GM18526 (cell line): ENCODE measurements around the gene PFKFB3.

ENCODE experiments used
- POLR2A ChIP-seq: IDR thresholded peaks from 3 replicates; pipeline ENCODE4 v1.6.1; 2011; ENCODE audit not compliant: insufficient read length; ENCODE audit errors: extremely low read depth

PFKFB3 gene

DNA sequence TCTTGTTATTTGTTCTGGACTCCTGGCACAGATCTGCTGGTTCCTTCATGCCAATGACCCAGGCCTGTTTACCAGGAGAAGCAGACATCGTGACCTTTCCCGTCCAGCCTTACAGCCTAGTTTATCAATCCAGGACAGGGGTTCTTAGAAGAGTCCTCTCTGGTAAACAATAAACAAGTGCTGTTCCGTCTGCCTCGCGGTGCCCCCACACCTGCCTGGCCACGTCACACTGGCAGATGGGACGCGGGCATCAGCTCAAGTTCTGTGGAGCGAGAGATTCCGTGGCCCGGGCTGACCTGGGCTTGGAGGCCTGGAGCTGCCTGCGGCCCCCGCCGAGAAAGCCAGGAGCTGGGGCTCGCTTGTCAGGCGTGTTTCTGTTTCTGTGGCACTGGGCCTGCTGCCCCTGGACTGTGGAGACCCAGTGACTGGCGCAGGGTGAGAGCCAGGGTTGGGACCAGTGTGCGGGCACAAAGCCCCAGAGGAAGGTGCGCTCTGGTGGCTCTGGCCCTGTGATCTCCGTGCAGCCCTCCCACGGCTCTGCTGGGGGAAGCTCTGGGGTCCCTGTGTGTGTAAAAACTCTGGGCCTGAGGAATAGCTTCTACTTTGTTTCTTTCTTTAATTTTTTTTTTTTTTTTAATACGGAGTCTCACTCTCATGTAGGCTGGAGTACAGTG is 28.4 kb upstream of the PFKFB3 start:
- TF ChIP-seq POLR2A = no peak

DNA sequence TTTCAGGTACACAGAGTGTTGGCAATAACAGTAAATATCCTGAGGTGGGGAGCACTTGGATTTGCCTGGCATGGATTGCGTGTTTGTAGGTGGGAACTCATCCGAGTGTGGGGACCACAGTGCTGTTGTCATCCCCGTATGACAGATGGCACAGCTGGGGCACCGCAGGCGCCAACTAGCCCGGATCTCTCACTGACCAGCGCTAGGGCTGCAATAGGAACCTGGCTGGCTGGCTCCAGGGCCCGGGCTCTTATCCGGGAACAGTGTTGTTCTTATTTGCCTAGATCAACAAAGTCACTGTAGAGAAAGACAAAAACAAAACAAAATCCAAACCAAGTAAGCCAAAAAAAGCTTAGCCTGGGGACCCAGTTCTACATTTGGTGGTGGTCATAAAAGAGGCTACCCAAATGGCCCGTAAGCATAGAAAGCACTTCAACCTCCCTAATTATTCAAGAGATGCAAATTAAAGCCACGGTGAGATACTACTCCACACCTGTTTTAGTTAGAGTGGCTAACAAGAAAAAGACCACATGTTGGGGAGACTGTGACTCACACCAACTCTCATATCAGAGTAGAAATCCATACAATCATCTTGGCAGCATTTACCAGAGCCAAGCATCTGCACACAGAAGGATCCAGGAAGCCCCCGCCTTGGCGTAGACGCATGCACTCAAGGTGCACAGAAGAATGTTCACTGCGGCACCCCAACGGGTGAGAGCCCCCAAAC is 27.2 kb upstream of the PFKFB3 start:
- no peak for TF ChIP-seq POLR2A

DNA sequence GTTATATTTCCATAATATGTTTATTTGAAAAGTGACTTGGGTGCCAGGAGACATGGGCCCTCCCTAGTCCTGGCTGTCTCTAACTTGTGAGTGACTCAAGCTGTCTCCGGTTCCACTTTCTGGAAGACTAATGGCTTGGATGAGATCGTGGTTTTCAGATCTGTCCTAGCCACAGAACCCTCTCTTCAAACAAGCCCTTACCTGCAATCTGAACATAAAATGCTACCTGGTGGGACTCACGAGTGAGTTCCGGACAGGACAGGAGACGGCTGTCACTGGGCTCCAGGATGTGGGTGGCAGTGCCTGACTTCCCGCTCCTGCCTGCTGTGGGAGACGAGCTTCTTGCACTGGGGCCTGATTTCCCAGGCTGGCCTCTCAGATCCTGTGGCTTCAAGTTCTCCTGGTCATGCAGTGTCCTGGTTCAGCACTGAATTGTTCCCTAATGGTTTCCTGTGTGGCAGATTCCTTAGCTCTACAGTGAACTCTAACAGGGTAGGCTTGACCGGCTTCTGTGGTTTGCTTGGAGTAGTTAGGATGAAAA is 26.0 kb upstream of the PFKFB3 start:
- no peak for TF ChIP-seq POLR2A

DNA sequence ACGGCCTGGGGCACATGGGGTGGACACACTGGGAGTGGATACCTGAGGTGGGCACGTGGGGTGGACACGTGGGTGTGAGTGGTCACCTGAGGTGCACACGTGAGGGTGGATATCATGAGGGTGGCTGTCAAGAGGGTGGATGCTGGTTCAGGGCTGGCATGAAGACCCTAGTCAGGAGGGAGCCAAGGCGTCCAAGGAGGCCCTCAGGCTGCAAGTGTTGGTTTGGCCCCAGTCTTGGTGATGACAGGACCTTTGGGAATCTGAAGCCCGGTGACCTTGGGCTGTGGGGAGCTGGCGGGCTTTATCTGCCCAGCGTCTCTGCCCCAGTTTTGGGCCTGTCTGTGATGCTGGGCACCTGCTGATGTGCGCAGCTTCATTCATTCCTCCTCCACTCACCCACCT is 24.9 kb upstream of the PFKFB3 start:
- TF ChIP-seq POLR2A = no peak

DNA sequence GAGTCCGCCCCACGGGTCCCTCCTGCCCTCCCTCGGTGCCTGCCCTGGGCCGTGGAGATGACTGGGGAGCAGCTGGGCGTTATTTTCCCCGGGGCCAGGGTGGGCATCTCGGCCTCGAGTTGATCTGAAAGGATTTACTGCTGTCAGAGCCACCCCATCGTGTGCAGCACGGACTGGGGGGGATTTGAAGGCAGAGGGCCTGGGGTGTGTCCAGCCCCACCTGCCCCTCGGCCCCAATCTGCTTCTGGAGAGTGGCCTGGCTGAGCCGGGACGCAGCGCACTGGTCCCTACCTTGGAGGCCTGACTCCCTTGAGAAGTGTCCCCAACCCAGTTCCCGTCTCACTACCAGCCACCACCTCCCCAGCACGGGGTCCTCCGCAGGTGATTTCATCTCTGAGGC is 24.2 kb upstream of the PFKFB3 start:
- TF ChIP-seq POLR2A = no peak

DNA sequence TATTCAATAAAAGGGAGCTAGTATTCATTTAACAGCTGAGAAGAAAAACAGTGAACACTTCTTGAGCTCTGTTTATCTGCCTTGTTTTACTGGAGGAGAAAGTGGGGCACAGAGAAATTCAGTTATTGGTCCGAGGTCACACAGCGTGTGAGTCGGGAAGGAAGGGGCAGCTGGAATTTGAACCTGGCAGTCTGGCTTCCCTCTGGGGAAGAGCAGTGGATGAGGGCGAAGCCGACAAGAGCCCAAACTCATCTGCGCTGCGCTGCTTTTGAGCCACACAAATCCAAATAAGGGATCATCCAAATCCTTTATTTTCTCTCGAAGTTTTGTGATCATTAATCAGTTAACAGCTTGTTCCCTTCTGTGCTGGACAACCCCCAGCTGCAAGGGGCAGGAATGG is 23.7 kb upstream of the PFKFB3 start:
- TF ChIP-seq POLR2A = no peak

DNA sequence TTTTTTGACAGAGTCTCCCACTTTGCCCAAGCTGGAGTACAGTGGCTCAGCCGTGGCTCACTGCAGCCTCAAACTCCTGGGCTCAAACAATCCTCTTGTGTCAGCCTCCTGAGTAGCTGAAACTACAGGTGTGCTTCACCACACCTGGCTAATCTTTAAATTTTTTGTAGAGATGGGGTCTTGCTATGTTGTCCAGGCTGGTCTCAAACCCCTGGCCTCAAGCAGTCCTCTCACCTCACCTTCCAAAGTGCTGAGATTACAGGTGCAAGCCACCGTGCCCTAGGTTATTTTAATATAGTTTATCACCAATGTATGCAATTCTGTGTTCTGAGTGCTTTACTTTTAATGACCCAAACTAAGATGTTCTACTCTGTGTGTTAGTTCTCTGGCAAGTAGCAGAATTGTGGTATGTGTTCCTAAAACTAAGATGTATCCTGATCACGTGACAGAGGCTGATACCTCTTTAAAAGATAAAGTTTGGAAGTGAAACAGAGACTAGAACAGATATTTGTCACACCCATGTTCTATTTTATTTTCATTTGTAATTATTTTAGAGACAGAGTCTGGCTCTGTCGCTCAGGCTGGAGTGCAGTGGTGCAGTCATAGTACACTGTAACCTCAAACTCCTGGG is 22.1 kb upstream of the PFKFB3 start:
- no peak for TF ChIP-seq POLR2A

DNA sequence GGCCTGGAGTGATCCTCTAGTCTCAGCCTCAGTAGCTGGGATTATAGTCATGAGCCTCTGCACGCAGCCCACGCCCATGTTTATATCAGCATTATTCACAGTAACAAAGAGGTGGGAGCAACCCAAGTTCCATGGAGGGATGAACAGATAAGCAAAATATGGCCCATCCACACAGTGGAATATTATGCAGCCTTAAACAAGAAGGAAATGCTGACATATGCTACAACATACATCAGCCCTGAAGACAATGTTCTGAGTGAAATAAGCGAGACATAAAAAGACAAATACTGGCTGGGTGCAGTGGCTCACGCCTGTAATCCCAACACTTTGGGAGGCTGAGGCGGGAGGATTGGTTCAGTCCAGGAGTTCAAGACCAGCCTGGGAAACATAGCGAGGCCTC is 21.5 kb upstream of the PFKFB3 start:
- TF ChIP-seq POLR2A = no peak

DNA sequence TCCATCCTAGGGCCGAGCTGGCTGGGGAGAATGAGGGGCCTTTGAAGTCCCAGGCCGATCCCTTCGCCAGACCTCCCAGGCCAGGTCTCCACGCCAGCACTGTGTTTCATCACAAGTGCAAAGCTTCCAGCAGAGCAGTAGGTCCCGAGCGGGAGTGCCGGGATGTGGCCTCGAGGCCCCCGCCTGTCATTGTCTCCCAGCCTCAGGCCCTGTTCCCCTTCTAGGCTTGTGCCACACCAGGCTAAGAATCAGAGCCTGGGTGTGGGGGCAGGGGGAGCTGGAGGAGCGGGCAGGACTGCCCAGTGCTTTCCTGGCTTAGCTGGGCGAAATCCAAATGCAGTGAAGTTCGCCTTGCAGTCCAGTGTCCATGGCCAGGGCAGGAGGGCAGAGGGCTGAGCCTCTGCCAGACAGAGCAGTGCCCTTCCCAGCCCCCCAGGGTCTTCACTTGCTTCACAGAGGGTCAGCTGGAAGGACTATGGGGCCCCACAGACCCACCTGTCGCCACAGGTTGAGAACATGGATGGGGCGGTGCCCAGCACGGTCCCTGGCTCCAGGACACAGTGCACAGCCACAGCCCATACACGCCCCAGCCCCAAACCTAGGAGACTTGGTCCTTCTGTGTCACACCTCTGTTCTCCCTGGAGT is 20.2 kb upstream of the PFKFB3 start:
- no peak for TF ChIP-seq POLR2A

DNA sequence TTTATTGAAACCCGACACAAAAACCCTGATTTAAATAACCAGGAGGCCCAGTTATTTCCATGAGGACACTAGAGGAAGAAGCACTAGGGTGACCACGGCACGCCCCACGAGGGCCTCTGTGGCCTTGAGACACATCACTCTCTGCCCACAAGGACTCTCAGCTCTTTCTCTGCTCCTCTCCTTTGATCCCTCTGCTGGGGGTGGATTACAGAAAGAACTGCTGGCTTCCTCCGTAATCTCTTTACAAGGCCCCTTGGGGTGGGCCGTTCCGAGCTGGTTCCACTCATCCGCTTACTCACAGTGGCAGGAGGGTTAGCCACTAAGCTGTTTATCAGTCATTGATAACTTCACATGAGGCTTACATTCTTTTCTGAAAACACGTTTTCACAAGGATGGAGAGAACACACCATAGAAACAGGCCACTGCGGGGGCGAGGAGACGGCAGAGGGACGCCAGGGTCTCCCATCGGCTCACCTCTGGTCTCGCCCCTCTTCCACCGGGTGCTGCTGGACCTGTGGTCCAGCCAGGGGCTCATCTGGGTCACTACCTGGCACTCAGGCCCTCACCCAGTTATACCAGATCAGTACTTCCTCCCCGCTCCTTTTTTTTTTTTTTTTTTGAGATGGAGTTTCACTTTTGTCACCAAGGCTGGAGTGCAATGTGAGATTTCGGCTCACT is 17.6 kb upstream of the PFKFB3 start:
- no peak for TF ChIP-seq POLR2A

DNA sequence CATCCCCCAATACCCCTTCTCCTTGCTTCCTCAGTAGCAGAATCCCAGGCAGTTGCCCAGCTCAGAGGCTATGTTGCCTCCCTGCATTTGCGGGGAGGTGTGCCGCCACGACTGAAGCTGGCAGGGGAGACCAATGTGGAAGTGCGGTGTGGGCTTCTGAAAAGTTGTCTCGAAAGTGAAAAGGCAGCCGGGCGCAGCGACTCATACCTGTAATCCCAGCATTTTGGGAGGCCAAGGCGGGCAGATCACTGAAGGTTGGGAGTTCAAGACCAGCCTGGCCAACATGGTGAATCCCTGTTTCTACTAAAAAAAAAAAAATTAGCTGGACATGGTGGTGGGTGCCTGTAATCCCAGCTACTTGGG is 15.9 kb upstream of the PFKFB3 start:
- no peak for TF ChIP-seq POLR2A

DNA sequence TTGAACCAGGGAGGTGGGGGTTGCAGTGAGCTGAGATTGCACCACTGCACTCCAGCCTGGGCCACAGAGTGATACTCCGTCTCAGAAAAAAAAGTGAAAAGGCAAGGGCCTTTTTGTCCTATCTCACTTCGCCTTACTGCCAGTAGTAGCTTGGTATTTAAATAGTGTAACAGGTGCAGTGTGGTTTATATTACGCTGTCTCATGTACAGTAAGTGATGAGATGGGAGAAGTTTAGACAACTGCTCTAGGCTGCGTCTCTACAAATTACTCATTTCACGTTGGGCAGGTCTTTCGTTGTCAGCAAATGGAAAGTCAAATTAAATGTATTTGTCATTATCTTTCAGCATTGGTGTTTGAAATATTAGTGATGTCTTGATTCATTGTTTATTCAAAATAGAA is 15.5 kb upstream of the PFKFB3 start:
- no peak for TF ChIP-seq POLR2A

DNA sequence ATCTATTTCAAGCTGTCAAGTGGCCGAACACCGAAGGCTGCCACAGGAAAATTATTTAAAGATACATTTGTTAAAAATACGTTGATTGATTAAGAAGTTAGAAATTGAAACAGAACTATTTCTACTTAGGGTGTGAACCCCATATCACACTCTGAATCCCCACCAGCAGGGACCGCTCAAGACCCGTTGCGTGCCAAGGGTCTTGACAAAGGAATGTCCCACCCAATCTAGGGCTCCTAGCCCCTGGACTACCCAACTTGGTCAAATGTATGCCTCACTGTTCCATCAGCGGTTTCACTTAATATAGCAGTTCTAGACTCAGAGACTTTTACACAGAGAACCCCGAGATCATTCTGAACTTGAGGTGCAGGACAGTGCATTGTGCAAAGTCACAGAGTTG is 11.6 kb upstream of the PFKFB3 start:
- TF ChIP-seq POLR2A = no peak

DNA sequence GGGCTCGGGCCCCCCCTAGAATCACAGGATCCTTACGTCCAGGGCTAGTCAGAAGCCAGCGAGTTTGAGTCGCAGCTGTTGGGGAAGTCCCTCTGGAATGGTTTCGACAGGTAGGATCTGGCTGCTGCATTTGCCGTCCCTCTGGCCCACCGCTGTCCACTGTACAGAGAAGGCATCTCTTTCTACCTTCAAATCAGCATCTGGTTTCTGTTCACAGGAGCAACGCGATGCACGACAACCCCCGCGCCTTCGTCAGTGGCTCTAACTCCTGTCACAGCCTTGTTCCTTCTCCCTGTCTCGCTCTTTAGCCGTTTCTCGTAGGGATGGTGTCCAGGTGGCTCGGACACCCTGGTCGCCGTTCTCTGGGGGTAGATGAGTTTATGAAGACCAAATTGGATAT is 11.2 kb upstream of the PFKFB3 start:
- no peak for TF ChIP-seq POLR2A

DNA sequence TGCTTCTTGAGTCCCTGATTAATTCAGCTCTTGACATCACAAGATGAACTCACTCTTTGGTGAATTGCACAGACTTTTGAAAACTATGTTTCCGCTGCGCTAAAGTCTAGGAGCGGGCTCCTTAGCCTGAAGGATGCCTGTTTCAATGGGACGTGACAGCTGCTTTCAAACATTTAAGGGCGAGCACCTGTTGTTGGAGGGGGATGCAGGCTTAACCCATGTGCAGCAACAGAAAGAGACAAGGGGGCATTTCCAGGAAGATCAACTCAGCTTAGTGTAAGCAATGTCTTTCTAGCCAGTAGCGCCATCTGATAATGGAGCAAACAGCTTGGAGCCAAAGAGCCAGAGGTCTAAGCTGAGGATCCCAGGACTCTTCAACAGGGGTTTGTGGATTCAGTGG is 8.4 kb upstream of the PFKFB3 start:
- TF ChIP-seq POLR2A = no peak

DNA sequence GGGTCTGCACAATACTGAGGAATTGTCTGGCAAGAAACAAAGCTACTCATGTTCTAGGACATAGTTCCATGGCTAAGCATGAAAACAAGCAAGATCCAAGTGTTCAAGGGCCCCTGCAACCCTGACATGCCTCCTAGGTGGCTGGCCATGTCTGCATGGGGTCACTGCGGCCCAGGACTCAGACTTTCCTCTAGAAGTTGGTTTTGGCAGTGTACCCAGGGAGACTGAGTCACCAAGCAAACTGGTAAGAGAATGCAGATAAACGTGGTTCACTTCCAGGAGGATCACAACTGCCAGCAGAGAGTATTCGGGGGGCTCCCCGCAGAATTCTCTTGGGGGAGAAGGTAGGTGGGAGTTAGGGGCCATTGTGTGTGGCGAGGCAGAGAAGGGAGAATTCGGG is 7.4 kb upstream of the PFKFB3 start:
- no peak for TF ChIP-seq POLR2A

DNA sequence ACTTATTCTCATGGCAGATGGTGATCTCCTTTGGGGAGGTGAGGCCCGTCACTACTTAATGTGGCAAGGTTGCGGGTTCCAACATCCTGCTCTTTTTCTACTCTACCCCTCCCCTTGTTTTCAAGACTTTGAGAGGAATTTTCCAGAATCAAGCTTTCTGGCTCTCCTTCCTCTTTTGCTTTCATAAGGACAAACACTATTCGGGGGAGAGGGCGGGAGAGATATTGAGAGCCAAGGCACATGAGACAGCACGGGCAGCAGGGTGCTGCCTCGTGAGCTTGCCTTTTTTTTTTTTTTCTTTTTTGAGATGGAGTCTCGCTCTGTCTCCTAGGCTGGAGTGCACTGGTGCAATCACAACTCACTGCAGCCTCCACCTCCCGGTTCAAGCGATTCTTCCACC is 6.9 kb upstream of the PFKFB3 start:
- no peak for TF ChIP-seq POLR2A
